Activated T-cell treated with anti-CD3 and anti-CD28 coated beads for 24 hours (primary cell): ENCODE data around the gene MAST2.
"Not testable (repeated sequence)": the region's sequence is repeated elsewhere in the genome, so short reads cannot be mapped to it uniquely, and the experiment has no call there.

ENCODE experiments used
- DNase-seq: peaks from one replicate; pipeline ENCODE4 v3.0.0-alpha.2; 2020; ENCODE audit warnings: low read depth

MAST2 gene

GRCh38 chr1:46026531-46026930 lies 223.1 kb downstream of the MAST2 start:
- DNase-seq: no peak

DNA sequence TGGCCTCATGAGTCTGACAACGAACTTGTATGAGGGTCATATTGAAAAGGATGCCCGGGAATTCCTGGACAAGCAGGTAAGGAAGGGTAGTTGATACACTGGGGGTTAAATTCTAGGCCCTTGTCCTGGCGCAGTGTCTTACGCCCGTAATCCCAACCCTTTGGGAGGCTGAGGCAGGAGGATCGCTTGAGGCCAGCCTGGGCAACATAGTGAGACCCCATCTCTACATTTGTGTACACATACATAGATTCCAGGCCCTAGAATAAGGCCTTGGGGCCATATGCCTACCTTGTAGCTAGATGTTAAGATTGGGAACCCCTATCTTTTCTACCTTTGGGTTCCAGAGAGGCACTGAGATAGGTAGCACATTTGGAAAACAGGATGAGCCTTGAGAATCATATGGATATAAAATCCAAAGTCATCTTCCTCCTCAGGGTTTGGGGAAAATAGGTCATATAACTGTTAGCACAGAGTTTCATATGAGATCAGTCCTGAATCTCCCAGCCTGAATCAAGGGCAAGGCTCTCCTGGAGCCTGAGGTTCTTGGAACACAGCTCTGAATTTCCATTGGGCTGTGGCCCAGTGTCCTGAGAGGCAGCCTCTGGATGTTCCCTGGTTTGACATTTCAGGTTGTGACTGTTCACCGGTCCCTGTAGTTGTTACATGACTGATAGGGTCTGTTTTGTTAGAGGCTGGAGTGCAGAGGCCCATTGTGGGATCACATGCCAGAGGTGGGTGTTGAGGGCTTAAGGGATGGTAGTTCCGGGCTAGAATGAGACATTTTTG lies 224.6 kb downstream of the MAST2 start:
- DNase-seq: no peak

DNA sequence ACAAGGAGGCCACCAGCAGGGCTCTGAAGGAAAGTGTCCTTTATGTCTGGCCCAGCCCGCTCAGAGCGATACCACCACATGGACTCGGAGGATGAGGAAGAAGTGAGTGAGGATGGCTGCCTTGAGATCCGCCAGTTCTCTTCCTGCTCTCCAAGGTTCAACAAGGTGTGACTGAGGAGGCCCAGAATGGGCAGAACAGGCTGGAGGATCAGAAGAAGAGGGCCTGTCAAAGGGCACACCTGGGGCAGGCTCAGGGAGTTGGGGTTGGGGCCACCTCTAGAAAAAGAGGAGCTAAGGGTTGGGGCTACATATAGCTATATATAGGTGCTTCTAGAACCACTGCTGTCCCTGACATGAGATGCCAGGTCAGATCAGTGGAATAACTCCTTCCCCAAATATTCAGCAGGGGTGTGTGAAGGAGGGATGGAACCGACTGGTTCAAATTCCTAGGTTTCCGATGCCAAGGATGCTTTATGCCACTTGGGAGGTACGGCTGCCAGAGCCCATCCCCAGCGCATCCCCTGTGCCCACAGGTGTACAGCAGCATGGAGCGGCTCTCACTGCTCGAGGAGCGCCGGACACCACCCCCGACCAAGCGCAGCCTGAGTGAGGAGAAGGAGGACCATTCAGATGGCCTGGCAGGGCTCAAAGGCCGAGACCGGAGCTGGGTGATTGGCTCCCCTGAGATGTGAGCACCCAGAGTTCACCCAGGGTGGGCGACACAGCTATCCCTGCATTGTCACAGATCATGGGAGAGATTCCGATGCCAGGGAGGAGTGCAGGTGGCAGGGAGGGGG lies 226.9 kb downstream of the MAST2 start:
- DNase-seq: no peak

- no peak for DNase-seq
Observed at GRCh38 chr1:46030876-46031660, 227.7 kb downstream of the MAST2 start.

DNA sequence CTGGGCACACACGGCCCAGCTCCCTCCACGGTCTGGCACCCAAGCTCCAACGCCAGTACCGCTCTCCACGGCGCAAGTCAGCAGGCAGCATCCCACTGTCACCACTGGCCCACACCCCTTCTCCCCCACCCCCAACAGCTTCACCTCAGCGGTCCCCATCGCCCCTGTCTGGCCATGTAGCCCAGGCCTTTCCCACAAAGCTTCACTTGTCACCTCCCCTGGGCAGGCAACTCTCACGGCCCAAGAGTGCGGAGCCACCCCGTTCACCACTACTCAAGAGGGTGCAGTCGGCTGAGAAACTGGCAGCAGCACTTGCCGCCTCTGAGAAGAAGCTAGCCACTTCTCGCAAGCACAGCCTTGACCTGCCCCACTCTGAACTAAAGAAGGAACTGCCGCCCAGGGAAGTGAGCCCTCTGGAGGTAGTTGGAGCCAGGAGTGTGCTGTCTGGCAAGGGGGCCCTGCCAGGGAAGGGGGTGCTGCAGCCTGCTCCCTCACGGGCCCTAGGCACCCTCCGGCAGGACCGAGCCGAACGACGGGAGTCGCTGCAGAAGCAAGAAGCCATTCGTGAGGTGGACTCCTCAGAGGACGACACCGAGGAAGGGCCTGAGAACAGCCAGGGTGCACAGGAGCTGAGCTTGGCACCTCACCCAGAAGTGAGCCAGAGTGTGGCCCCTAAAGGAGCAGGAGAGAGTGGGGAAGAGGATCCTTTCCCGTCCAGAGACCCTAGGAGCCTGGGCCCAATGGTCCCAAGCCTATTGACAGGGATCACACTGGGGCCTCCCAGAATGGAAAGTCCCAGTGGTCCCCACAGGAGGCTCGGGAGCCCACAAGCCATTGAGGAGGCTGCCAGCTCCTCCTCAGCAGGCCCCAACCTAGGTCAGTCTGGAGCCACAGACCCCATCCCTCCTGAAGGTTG lies 231.4 kb downstream of the MAST2 start:
- DNase-seq: no peak

DNA sequence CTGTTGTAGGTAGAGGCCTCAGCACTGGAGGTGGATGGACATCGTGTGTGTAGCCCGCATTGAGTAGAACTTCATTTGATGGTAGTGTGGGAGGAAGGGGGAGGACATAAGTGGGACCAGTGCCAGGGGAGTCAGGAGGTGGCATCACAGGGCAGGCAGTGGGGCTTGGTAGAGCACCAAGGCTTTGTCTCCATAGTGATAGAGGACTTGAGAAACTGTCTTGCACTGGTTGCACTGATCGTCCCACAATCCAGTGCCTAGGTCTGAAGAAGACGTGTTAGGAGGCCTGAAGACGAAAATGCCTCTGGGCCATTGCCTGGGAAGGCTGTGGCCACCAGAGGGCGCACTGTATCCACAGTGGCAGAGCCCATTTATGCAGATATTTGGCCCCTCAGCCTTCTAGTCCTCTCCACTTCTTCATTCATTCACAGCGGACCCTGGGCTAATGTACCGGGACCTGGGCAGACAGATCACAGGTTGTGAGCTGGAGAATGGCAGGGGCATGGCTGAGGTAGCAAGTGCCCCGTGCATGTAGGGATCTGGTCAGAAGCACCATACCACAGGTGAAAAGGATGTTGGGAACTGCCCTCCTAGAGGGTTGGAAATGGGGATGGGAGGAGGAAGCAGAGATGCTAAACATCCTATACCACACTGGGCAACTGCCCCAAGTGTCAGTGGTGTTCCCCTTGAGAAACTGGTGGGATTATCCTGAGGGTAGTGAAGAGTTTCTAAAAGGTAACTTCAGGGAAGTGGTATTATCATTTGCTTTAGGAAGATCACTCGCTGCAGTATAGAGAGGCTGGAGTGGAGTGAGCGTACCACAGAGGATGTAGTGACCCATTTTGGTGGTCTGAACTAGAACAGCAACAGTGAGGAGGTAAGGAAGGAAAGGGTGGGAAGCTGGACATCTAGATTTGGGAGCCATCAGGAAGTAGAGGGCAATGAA lies 233.8 kb downstream of the MAST2 start:
- DNase-seq: peak; percentile 77

GRCh38 chr1:46039571-46040052 lies 236.2 kb downstream of the MAST2 start:
- no peak for DNase-seq

- no peak for DNase-seq
Observed at GRCh38 chr1:46041551-46041950, 238.1 kb downstream of the MAST2 start.

GRCh38 chr1:46041974-46042373 lies 238.6 kb downstream of the MAST2 start:
- DNase-seq: no peak

DNA sequence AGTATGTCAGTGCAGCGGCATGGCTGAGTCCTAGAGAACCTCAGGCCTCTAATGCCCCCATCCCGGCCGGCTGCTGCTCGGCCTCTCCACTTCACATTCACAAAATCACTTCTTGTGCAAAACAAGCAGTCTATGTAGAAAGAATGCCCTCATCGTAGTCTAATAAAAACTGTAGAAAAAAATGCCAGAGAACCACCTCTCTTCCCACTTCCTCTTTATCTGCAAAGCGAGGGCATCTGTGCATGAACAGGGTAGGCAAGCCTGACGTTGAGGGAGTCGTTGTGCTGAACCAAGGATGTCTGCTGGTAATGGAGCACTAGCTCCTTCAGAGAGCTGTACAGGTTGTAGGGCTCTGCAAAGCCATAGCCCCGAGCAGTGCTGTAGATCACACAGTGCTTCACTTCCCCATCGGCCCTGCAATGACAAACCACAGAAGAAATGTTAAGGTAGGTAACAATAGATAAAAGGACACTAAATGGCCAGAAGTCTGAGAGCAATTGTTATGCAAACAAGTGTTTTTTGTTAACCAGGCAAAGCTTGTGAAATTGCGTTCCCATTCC lies 240.1 kb downstream of the MAST2 start:
- no peak for DNase-seq

DNA sequence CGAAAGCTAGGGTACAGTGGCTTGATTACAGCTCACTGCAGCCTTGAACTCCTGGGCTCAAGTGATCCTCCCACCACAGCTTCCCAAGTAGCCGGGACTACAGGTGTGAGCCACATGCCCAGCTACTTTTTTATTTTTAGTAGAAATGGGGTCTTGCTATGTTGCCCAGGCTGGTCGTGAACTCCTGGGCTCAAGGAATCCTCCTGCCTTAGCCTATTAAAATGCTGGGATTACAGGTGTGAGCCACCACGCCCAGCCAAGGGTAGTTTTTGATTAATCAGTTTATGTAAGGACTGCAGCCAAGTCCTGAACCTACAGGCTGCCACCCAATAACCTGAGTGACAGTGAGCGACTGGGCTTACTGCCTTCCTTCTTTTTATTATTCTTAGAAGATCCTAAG lies 240.7 kb downstream of the MAST2 start:
- no peak for DNase-seq

DNA sequence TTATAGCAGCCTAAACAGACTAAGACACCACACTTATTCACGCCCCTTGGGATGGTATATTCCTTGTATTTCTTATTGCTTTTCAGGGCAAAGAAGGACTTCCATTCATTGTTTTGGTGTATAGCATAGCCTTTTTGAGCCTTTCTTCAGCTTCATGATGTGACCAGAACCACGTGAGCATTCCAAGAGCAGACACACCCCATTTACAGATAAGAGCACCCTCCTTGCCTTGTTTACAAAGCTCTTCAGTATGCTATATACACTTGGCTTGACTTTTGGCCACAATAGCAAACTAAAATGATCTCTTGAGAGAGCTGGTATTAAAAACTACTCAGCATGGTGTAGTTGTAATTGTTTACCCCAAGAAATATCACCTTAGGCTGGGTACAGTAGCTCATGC lies 250.3 kb downstream of the MAST2 start:
- no peak for DNase-seq

- DNase-seq: no peak
Observed at GRCh38 chr1:46056325-46056724, 252.9 kb downstream of the MAST2 start.

DNA sequence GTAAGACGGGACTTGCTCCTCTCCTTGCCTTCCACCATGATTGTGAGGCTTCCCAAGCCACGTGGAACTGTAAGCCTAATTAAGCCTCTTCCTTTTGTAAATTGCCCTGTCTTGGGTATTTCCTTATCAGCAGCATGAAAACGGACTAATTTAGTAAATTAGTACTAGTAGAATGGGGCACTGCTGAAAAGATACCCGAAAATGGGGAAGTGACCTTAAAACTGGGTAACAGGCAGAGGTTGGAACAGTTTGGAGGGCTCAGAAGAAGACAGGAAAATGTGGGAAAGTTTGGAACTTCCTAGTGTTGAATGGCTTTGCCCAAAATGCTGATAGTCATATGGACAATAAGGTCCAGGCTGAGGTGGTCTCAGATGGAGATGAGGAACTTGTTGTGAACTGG lies 253.8 kb downstream of the MAST2 start:
- not testable (repeated sequence) for DNase-seq

- no peak for DNase-seq
Observed at GRCh38 chr1:46057781-46058180, 254.4 kb downstream of the MAST2 start.

GRCh38 chr1:46058936-46059335 lies 255.5 kb downstream of the MAST2 start:
- DNase-seq: no peak

- no peak for DNase-seq
Observed at GRCh38 chr1:46061146-46061545, 257.7 kb downstream of the MAST2 start.

- DNase-seq: peak; percentile 27
Observed at GRCh38 chr1:46062651-46063319, 259.4 kb downstream of the MAST2 start.

- DNase-seq: no peak
Observed at GRCh38 chr1:46064708-46065107, 261.3 kb downstream of the MAST2 start.
